GM12892 (cell line): ENCODE measurements around the gene EYS.

ENCODE experiments used
- POLR2A ChIP-seq: IDR thresholded peaks from 2 replicates; pipeline ENCODE4 v1.6.1; 2011; ENCODE audit warnings: low read depth, low read length, control low read depth
- POLR2AphosphoS5 ChIP-seq: IDR thresholded peaks from 2 replicates; pipeline ENCODE4 v1.6.1; 2011; ENCODE audit warnings: low read depth, low read length, control low read depth

- no peak for TF ChIP-seq POLR2AphosphoS5
- TF ChIP-seq POLR2A, result no peak
Observed at GRCh38 chr6:63808576-63808975, 1898.5 kb downstream of the EYS start.
